ENCODE measurements around the gene RRN3. TPM values are rescaled to one million over a fixed set of nuclear protein-coding genes. Genes with fewer than 3 reads are reported as not detected.
"Not testable (repeated sequence)": the region's sequence is repeated elsewhere in the genome, so short reads cannot be mapped to it uniquely, and the experiment has no call there.

Gene RRN3
- total RNA-seq, 1 experiment from 2014 or later: 29.9 TPM

DNA sequence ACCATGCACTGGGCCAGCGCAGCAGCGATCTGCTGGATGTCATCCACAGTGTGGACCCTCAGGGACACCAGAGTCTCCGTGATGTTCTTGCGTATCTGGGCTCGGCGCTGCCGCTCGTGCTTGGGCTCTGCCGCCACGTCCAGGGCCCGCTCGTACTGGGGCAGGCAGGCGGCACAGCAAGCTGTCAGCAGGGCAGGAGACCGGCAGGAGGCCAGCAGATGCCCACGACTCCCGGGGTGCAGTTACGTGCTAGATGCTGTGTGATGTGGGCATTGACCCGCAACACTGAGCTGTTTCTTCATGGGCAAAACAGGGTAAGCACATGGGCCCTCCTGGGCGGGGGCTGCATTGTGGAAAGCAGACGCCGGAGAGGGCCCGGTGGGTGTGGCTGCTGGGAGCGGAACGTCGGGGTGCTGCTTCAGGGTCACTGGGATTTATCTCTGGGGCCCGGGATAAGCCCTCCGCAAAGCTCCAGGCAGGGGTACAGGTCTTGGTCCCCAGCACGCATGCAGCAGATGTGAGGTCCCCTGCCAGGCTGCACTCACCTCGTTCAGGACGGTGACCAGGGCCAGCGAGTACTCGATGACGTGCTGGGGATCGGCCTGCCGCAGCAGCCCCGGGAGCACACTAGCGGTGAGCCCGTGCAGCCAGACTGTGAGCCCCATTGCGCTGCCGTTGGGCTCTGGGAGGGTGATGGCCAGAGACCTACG is 38.8 kb upstream of the RRN3 start:
- H3K4me3 ChIP-seq (ENCODE audit: low read length); intact Hi-C loops (cut with micrococcal nuclease); BruUV-seq (replicated peaks): not testable (repeated sequence)

DNA sequence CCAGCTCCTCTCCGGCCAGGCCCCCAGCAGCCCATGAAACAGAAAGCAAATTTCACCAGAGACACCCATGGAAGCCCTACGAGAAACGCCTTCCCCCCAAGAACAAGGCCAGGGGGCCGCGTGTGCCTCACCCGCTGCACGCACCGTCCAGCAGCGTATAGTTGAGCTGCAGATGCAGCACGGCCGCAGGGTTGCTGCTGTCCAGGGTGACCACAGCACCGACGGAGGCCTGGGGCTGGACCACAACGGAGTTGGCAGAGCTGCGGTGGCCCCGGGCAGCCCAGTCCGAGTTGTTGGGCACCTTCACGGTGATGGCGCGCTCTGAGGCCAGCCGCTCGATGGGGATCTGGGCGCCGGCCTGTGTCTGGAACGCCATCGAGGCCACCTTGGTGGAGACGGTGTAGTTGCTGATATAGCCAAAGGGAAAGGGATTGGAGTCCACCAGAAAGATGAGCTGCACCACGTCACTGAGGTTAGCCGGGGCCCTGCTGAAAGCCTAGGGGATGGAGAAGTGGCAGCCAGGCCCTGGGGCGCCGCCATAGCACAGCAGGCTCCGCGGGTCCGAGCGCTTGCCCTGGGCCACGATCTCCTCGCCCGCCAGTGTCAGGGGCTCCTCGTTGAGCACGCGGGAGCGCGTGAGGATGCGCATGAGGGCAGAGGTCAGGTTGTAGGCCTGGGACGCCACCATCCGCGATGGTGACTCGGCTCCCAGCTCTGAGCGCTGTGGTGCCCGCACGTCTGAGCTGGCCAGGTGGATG is 37.0 kb upstream of the RRN3 start:
- POLR2A ChIA-PET (ENCODE audit: unreplicated experiment); H3F3A ChIP-seq (ENCODE audit: low read length, unreplicated experiment); H3K4me3 ChIP-seq (ENCODE audit: low read length); DNase-seq; H3K27me3 ChIP-seq (ENCODE audit: low read length); H3K4me2 ChIP-seq (ENCODE audit: low read length); H4K20me1 ChIP-seq (ENCODE audit: low read length); BruUV-seq (replicated peaks); H3K9me2 ChIP-seq (replicated peaks; ENCODE audit: low read length); H3K36me3 ChIP-seq (ENCODE audit: low read depth, low read length); H3K9me3 ChIP-seq (ENCODE audit: low read length); H2AFZ ChIP-seq (ENCODE audit: low read length); ATAC-seq; H3K27ac ChIP-seq (ENCODE audit: low read length); H3K4me1 ChIP-seq (ENCODE audit: insufficient read depth, low read length); H3K9ac ChIP-seq (ENCODE audit: low read length); H3K79me2 ChIP-seq (ENCODE audit: low read length); intact Hi-C loops (cut with micrococcal nuclease); CTCF ChIA-PET: not testable (repeated sequence)

More for the DNA sequence above, 38.8 kb upstream of the RRN3 start:
- H3K9me2 ChIP-seq (replicated peaks; ENCODE audit: low read length); H3K9ac ChIP-seq (ENCODE audit: low read length); H2AFZ ChIP-seq (ENCODE audit: low read length); H3K27me3 ChIP-seq (ENCODE audit: low read length); H3K79me2 ChIP-seq (ENCODE audit: low read length); CTCF ChIA-PET; H4K20me1 ChIP-seq (ENCODE audit: low read length); H3K36me3 ChIP-seq (ENCODE audit: low read depth, low read length); ATAC-seq; POLR2A ChIA-PET (ENCODE audit: unreplicated experiment); H3K4me2 ChIP-seq (ENCODE audit: low read length); H3K9me3 ChIP-seq (ENCODE audit: low read length); H3K4me1 ChIP-seq (ENCODE audit: insufficient read depth, low read length); H3F3A ChIP-seq (ENCODE audit: low read length, unreplicated experiment); DNase-seq; H3K27ac ChIP-seq (ENCODE audit: low read length): not testable (repeated sequence)

DNA sequence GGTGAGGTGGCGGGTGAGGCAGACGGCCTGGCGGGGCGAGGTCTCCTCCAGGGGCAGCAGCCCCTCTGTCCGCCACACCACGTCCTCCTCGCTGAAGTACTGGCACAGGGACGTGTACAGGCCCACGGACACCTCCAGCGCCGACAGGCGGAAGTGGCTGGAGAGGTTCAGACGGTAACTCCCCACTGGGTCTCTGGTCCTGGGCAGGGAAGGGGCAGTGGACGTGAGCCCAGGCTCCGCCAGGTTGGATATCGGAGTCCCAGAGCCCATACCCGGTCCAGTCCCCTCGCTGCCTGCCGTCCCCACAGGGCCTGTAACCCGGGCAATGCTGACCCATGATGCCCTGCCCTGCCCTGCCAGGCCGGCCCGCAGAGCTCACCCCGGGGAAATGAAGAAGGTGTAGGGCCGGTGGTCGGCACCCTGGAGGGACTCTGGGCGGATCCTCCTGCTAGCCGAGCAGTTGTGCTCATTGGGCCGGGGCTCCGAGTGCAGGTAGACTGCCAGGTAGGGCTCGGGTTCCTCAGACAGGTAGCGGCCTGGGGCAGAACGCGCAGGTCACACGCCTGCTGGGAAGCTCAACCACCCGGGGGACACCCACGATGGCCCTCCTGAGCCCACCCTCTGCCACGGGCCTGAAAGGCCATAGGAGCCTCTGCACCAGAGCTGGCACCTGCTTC is 36.3 kb upstream of the RRN3 start:
- H3K4me3 ChIP-seq (ENCODE audit: low read length); H3K9me3 ChIP-seq (ENCODE audit: low read length); ATAC-seq; H3F3A ChIP-seq (ENCODE audit: low read length, unreplicated experiment); H3K4me1 ChIP-seq (ENCODE audit: insufficient read depth, low read length); H3K9me2 ChIP-seq (replicated peaks; ENCODE audit: low read length); DNase-seq; H3K27me3 ChIP-seq (ENCODE audit: low read length); H3K9ac ChIP-seq (ENCODE audit: low read length); POLR2A ChIA-PET (ENCODE audit: unreplicated experiment); H3K79me2 ChIP-seq (ENCODE audit: low read length); CTCF ChIA-PET; intact Hi-C loops (cut with micrococcal nuclease); H2AFZ ChIP-seq (ENCODE audit: low read length); H3K4me2 ChIP-seq (ENCODE audit: low read length); H4K20me1 ChIP-seq (ENCODE audit: low read length); H3K36me3 ChIP-seq (ENCODE audit: low read depth, low read length); H3K27ac ChIP-seq (ENCODE audit: low read length); BruUV-seq (replicated peaks): not testable (repeated sequence)

DNA sequence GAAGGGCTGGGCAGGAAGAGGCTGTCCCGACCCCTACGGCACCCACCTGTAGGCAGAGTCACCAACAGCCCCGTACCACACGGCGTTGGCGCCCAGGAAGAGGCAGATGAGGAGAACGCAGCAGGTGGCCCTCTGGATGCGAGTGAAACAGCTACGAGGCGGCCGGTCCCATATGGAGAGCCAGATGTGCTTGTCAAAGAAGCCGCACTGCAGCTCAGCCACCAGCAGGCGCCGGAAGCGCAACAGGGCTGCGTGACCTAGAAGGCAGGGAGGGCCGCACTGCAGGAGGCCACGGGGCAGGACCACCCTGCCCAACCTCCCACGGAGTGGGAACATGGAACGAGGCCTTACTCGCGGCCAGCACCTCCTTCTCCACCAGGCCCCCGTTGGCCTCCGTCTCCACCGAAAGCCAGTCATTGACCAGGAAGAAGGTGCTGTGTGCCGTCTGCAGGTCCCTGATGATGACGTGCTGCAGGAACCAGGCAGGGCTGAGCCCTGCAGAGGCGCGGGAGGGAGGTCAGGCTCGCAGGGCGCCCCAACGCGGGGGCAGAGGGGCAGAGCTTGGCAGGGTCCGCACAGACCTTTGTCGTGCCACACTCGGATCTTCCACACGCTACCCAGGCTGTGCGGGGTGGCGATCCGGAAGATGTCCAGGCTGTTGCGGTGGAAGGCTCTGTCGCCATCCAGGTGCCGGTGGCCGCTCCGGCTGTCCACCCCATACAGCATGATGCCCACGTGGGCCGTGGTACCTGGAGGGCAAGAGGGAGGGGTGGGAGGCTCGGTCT is 33.8 kb upstream of the RRN3 start:
- DNase-seq; H3K9me2 ChIP-seq (replicated peaks; ENCODE audit: low read length); POLR2A ChIA-PET (ENCODE audit: unreplicated experiment); H3F3A ChIP-seq (ENCODE audit: low read length, unreplicated experiment); H3K9me3 ChIP-seq (ENCODE audit: low read length); H3K27ac ChIP-seq (ENCODE audit: low read length); CTCF ChIA-PET; intact Hi-C loops (cut with micrococcal nuclease); ATAC-seq; H3K4me1 ChIP-seq (ENCODE audit: insufficient read depth, low read length); H3K4me2 ChIP-seq (ENCODE audit: low read length); H3K27me3 ChIP-seq (ENCODE audit: low read length); H3K4me3 ChIP-seq (ENCODE audit: low read length); H3K36me3 ChIP-seq (ENCODE audit: low read depth, low read length); H3K79me2 ChIP-seq (ENCODE audit: low read length); H4K20me1 ChIP-seq (ENCODE audit: low read length); H3K9ac ChIP-seq (ENCODE audit: low read length); H2AFZ ChIP-seq (ENCODE audit: low read length); BruUV-seq (replicated peaks): not testable (repeated sequence)

DNA sequence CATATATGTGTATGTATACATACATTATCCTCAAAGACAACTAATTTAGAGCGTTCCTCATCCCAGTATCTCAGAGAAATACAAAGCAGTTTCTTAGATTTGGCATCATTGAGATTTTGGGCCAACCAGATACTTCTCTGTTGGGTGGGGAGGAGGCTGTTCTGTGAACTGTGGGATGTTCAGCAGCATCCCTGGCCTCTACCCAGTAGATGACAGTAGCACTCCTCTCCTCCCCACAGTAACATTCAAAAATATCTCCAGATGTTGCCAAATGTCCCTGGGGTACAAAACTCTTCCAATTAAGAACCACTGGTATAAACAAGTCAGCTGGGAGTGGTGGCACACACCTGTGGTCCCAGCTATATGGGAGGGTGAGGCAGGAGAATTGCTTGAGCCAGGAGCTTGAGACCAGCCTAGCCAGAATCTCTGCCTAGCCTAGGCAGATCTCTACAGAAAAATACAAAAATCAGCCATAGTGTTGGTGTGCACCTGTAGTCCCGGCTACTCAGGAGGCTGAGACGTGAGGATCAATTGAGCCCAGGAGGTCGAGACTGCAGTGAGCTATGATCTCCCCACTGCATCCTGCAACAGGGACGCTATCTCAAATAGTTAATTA is 6.4 kb upstream of the RRN3 start:
- H3K4me1 ChIP-seq (ENCODE audit: insufficient read depth, low read length); H3K27me3 ChIP-seq (ENCODE audit: low read length); H3K4me3 ChIP-seq (ENCODE audit: low read length); H3K9me3 ChIP-seq (ENCODE audit: low read length); intact Hi-C loops (cut with micrococcal nuclease); H3K9ac ChIP-seq (ENCODE audit: low read length); H3F3A ChIP-seq (ENCODE audit: low read length, unreplicated experiment); DNase-seq; POLR2A ChIA-PET (ENCODE audit: unreplicated experiment); H3K27ac ChIP-seq (ENCODE audit: low read length); H3K79me2 ChIP-seq (ENCODE audit: low read length); CTCF ChIA-PET; BruUV-seq (replicated peaks); H3K36me3 ChIP-seq (ENCODE audit: low read depth, low read length); H4K20me1 ChIP-seq (ENCODE audit: low read length); H3K9me2 ChIP-seq (replicated peaks; ENCODE audit: low read length); H2AFZ ChIP-seq (ENCODE audit: low read length); H3K4me2 ChIP-seq (ENCODE audit: low read length); ATAC-seq: not testable (repeated sequence)

DNA sequence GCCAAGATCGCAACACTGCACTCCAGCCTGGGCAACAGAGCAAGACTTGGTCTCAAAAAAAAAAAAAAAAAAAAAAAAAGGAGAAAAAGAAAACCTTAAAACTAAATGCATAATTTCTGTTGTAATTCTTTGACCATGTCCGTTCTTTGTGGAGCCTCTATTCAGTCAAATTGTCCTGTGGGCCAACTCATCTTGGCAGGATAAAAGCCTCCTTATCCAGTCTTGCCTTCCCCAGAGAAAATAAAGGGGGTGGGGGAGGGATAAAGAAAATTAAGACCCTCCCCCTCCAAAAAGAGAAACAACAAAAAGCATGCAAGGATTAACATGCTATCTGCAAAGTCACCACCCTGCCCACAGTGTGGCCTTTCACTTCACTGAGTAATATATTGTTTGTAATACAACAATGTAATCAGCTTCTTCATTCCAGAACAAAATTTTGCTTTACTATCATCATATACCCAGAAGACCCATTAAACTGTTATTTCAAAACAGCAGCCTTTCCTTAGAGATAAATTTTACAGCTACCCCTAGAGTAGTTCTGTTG is 5.4 kb upstream of the RRN3 start:
- H3K9ac ChIP-seq (ENCODE audit: low read length); ATAC-seq; DNase-seq; H3K4me2 ChIP-seq (ENCODE audit: low read length); H3K9me3 ChIP-seq (ENCODE audit: low read length); H3K36me3 ChIP-seq (ENCODE audit: low read depth, low read length); H3K27me3 ChIP-seq (ENCODE audit: low read length); CTCF ChIA-PET; H2AFZ ChIP-seq (ENCODE audit: low read length); BruUV-seq (replicated peaks); H3K4me1 ChIP-seq (ENCODE audit: insufficient read depth, low read length); H3F3A ChIP-seq (ENCODE audit: low read length, unreplicated experiment); H4K20me1 ChIP-seq (ENCODE audit: low read length); H3K9me2 ChIP-seq (replicated peaks; ENCODE audit: low read length); H3K79me2 ChIP-seq (ENCODE audit: low read length); H3K4me3 ChIP-seq (ENCODE audit: low read length); intact Hi-C loops (cut with micrococcal nuclease); POLR2A ChIA-PET (ENCODE audit: unreplicated experiment); H3K27ac ChIP-seq (ENCODE audit: low read length): not testable (repeated sequence)

All from PC-3 (cell line).